Upper lobe of left lung (tissue), 6 donors: ENCODE results near the gene CD247. TPM values are rescaled to one million over a fixed set of nuclear protein-coding genes. Genes with fewer than 3 reads are reported as not detected.

ENCODE experiments used
- ATAC-seq, 2 donors: fragments of 200-7000 bp; cut with Tn5 transposase; one replicate each; pipeline ENCODE4 v1.9.1; 2022; ENCODE audit warnings: mild to moderate bottlenecking in 2 of 2, moderate library complexity in 2 of 2; ENCODE audit not compliant: low FRiP score in 2 of 2
- DNase-seq, 2 donors: peaks; one replicate each; pipeline ENCODE4 v3.0.0-alpha.2; 2019 to 2020
- H3K27ac ChIP-seq, 4 donors: fragments of 200-600 bp; sonication (generic); one replicate each; pipeline ENCODE4 v1.5.1; 2016 to 2019
- H3K27me3 ChIP-seq, 4 donors: fragments of 200-600 bp; sonication (generic); one replicate each; pipeline ENCODE4 v1.5.1; 2017 to 2019
- H3K36me3 ChIP-seq, 4 donors: fragments of 200-600 bp; sonication (generic); one replicate each; pipeline ENCODE4 v1.5.1; 2016 to 2019
- H3K4me1 ChIP-seq, 4 donors: fragments of 200-600 bp; sonication (generic); one replicate each; pipeline ENCODE4 v1.5.1; 2018 to 2019
- H3K4me3 ChIP-seq, 4 donors: fragments of 200-600 bp; sonication (generic); one replicate each; pipeline ENCODE4 v1.5.1; 2017 to 2019; ENCODE audit warnings: mild to moderate bottlenecking in 2 of 4, moderate library complexity in 1 of 4
- H3K9me3 ChIP-seq, 4 donors: fragments of 200-600 bp; sonication (generic); one replicate each; pipeline ENCODE4 v1.5.1; 2018 to 2019
- EP300 ChIP-seq, 4 donors: sonication (generic); formaldehyde crosslinking; IDR thresholded peaks; one replicate each; pipeline ENCODE4 v1.5.1; 2017; ENCODE audit warnings: antibody characterized with exemption in 4 of 4, control low read depth in 2 of 4
- POLR2A ChIP-seq, 4 donors: fragments of 450-650 bp; IDR thresholded peaks; one replicate each; pipeline ENCODE4 v1.5.1; 2016 to 2017; ENCODE audit warnings: antibody characterized with exemption in 4 of 4, mild to moderate bottlenecking in 2 of 4
- POLR2AphosphoS5 ChIP-seq, 2 donors: sonication (generic); formaldehyde crosslinking; IDR thresholded peaks; one replicate each; pipeline ENCODE4 v1.5.1; 2017; ENCODE audit warnings: antibody characterized with exemption in 2 of 2
- WGBS, 2 donors: methylation state at CpG; one replicate each; pipeline ENCODE4 v1.1.5; 2017 to 2018; 5-methylcytosine and 5-hydroxymethylcytosine counted together
- total RNA-seq, 6 donors: library from RNA; depleted of rRNA in 4 of 6; stranded (reverse); fragments of >200 nt in 4 of 6; gene quantifications; one replicate each; pipeline versions ENCODE4 v1.1.0 to v1.2.1, GENCODE V29; 2016 to 2021
- TF ChIP-seq, protein P1 (sequence below), 6 experiments: fragments of 450-650 bp in 4 of 6; fragments of 200-600 bp in 2 of 6; sonication (generic) in 2 of 6; IDR thresholded peaks; one replicate each; pipeline ENCODE4 v1.5.1; 2016 to 2019; ENCODE audit warnings: antibody characterized with exemption in 6 of 6
- donor health status: DM: no; HTN: no; CAD: no; lungs with moderate emphysema.
- donor health status: DM: no; HTN: yes; CAD: no; lungs with severe emphysema.

CD247 gene
- total RNA-seq, 6 donors from 2014 or later, result 5.0 to 14.7 (median 8.7) TPM

DNA sequence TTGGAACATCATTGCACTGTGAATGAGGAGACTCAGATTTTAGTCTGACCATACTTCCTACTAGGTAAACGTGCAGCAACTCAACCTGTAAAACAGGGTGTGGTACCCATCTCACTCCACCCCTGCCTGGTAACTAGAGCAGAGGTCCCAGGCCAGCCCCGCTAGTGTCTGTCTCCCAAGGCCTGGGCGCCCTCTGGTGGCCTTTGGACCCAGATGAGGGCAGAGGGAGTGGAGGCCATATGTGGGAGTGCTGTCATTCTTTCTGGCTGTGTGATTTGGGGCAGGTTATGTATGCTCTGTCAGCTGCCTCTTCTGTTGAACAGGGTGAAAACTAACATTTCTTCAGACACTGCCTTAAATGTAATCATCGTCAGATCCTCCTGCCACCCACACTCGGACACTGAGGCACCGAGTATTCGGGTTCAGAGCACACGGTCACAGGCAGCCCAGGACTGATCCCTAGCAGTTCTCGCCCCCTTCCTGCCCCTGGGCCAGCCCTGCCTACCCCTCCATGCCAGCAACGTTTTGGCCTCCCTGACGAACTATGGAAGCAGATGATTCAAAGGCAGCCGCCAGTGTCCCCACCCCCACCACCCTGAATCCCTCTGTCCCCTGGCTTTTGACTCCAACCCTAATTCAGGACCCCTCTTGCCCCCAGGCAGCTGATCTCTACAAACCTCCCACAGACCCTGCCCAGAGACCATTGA is 76.0 kb downstream of the CD247 start:
- TF ChIP-seq EP300 (IDR thresholded peaks at IDR 0.05), result no peak
- TF ChIP-seq, protein P1, sequence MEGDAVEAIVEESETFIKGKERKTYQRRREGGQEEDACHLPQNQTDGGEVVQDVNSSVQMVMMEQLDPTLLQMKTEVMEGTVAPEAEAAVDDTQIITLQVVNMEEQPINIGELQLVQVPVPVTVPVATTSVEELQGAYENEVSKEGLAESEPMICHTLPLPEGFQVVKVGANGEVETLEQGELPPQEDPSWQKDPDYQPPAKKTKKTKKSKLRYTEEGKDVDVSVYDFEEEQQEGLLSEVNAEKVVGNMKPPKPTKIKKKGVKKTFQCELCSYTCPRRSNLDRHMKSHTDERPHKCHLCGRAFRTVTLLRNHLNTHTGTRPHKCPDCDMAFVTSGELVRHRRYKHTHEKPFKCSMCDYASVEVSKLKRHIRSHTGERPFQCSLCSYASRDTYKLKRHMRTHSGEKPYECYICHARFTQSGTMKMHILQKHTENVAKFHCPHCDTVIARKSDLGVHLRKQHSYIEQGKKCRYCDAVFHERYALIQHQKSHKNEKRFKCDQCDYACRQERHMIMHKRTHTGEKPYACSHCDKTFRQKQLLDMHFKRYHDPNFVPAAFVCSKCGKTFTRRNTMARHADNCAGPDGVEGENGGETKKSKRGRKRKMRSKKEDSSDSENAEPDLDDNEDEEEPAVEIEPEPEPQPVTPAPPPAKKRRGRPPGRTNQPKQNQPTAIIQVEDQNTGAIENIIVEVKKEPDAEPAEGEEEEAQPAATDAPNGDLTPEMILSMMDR (IDR thresholded peaks at IDR 0.05), result peak; percentile 80 to 88 (median 86)
- 45 to 55% methylated on average over 8 to 12 of the region's 12 CpGs for WGBS, 2 donors
- H3K36me3 ChIP-seq, result no peaks in the 10 kb centered on the region
- no peak overlapping the region for H3K4me3 ChIP-seq
- peak; percentile 88 to 93 for ATAC-seq
- no peaks in the 10 kb centered on the region for H3K27me3 ChIP-seq
- H3K9me3 ChIP-seq, result no peaks in the 10 kb centered on the region
- peaks cover 7 to 19% (median 12%) of the 10 kb centered on the region in 4 donors for H3K4me1 ChIP-seq
- peak in 1 of 2 donors; percentile 89 for DNase-seq
- no peak overlapping the region for H3K27ac ChIP-seq

GRCh38 chr1:167441222-167441621 is 77.1 kb downstream of the CD247 start:
- WGBS, 2 donors, result 93 to 97% methylated on average over 3 of the region's 3 CpGs
- DNase-seq (no peak), ATAC-seq (no peak)
- no peaks in the 10 kb centered on the region for H3K27me3 ChIP-seq
- no peak overlapping the region for H3K27ac ChIP-seq
- no peaks in the 10 kb centered on the region for H3K9me3 ChIP-seq
- peaks cover 7 to 14% (median 12%) of the 10 kb centered on the region in 4 donors for H3K4me1 ChIP-seq
- no peaks in the 10 kb centered on the region for H3K36me3 ChIP-seq
- no peak overlapping the region for H3K4me3 ChIP-seq
- TF ChIP-seq POLR2AphosphoS5 (IDR thresholded peaks at IDR 0.05) (no peak), POLR2A (IDR thresholded peaks at IDR 0.05) (no peak), EP300 (IDR thresholded peaks at IDR 0.05) (no peak)
- TF ChIP-seq, protein P1 (IDR thresholded peaks at IDR 0.05), result no peak

DNA sequence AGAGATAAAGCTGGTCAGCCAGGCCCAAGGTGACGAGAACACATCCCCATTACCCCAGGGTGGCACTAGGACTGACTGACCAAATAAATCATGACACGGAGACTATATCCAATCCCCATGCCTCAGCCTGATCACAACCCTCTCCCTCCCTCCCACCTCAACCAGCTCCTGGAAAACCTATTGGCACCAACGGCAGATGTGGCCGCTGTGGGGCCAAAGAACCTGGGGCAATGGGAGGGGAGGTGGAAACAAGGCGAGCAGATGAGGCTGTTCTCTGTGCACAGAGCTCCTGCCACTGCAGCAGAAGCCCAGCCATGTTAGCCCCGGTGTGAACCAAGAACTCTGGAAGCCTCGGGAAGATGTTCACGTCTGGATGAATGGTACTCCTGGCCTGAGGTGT is 77.6 kb downstream of the CD247 start:
- TF ChIP-seq POLR2AphosphoS5 (IDR thresholded peaks at IDR 0.05) (no peak), POLR2A (IDR thresholded peaks at IDR 0.05) (no peak), EP300 (IDR thresholded peaks at IDR 0.05) (no peak)
- TF ChIP-seq, protein P1 (IDR thresholded peaks at IDR 0.05), result no peak
- WGBS, 2 donors, result 96% methylated on average over 8 of the region's 8 CpGs

DNA sequence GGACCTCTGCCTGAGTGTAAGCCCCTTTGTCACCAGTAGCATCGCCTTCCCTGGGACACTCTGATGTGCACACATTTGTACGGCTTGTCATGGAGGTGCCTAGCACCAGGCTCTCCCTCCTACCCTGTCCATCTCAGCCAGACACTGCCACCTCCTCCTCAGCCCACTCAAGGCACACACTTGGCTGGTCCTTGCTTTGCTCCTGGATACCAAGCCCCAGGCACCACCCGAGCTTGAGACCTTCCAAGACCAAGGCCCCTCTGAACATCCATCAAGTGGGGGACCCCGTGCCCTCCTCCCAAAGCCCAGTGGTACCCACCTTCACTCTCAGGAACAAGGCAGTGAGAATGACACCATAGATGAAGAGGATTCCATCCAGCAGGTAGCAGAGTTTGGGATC is 78.0 kb downstream of the CD247 start:
- no peaks in the 10 kb centered on the region for H3K36me3 ChIP-seq
- TF ChIP-seq POLR2A (IDR thresholded peaks at IDR 0.05) (no peak), EP300 (IDR thresholded peaks at IDR 0.05) (no peak), POLR2AphosphoS5 (IDR thresholded peaks at IDR 0.05) (no peak)
- TF ChIP-seq, protein P1 (IDR thresholded peaks at IDR 0.05), result no peak
- H3K9me3 ChIP-seq, result no peaks in the 10 kb centered on the region
- H3K27ac ChIP-seq, result no peak overlapping the region
- no peak for DNase-seq
- no peaks in the 10 kb centered on the region for H3K27me3 ChIP-seq
- 98 to 100% methylated on average over 2 to 4 of the region's 4 CpGs for WGBS, 2 donors
- peaks cover 7 to 14% (median 12%) of the 10 kb centered on the region in 4 donors for H3K4me1 ChIP-seq
- H3K4me3 ChIP-seq, result no peak overlapping the region
- ATAC-seq, result no peak

More for the DNA sequence above, 77.6 kb downstream of the CD247 start:
- DNase-seq (no peak), ATAC-seq (no peak)
- Histone ChIP-seq H3K27me3 (no peaks in the 10 kb centered on the region), H3K9me3 (no peaks in the 10 kb centered on the region), H3K4me1 (peaks cover 7 to 14% (median 12%) of the 10 kb centered on the region in 4 donors), H3K4me3 (no peak overlapping the region), H3K36me3 (no peaks in the 10 kb centered on the region), H3K27ac (no peak overlapping the region)
